ENCODE data around the gene METTL6. TPM values are rescaled to one million over a fixed set of nuclear protein-coding genes. Genes with fewer than 3 reads are reported as not detected.
A peak's percentile ranks its signal among the peaks of the same experiment; 100 is the strongest.
"Not testable (repeated sequence)": the region's sequence is repeated elsewhere in the genome, so short reads cannot be mapped to it uniquely, and the experiment has no call there.

The METTL6 gene
- total RNA-seq, 1 donor from 2014 or later = 13.0 TPM

- TF ChIP-seq CTCF (conservative IDR thresholded peaks at IDR 0.05; ENCODE audit: low read depth, low read length) = peak; percentile 71
- DNase-seq (ENCODE audit: low read depth) = no peak
- no peak overlapping the region for H3K4me3 ChIP-seq (ENCODE audit: low read depth, low read length)
These were observed 21.8 kb downstream of the METTL6 start for GRCh38 chr3:15405448-15406050.

- TF ChIP-seq CTCF (conservative IDR thresholded peaks at IDR 0.05; ENCODE audit: low read depth, low read length) = no peak
- no peak for DNase-seq (ENCODE audit: low read depth)
- no peak overlapping the region for H3K4me3 ChIP-seq (ENCODE audit: low read depth, low read length)
These were observed 22.6 kb downstream of the METTL6 start for GRCh38 chr3:15404767-15405166.

- TF ChIP-seq CTCF (conservative IDR thresholded peaks at IDR 0.05; ENCODE audit: low read depth, low read length) = no peak
- no peak overlapping the region for H3K4me3 ChIP-seq (ENCODE audit: low read depth, low read length)
- DNase-seq (ENCODE audit: low read depth) = no peak
These were observed 23.4 kb downstream of the METTL6 start for GRCh38 chr3:15403965-15404364.

GRCh38 chr3:15403495-15403894, 23.8 kb downstream of the METTL6 start:
- DNase-seq (ENCODE audit: low read depth) = no peak
- H3K4me3 ChIP-seq (ENCODE audit: low read depth, low read length) = no peak overlapping the region
- TF ChIP-seq CTCF (conservative IDR thresholded peaks at IDR 0.05; ENCODE audit: low read depth, low read length) = no peak

GRCh38 chr3:15401936-15402335, 25.4 kb downstream of the METTL6 start:
- no peak for DNase-seq (ENCODE audit: low read depth)
- TF ChIP-seq CTCF (conservative IDR thresholded peaks at IDR 0.05; ENCODE audit: low read depth, low read length) = no peak

GRCh38 chr3:15399970-15400369, 27.4 kb downstream of the METTL6 start:
- no peak for DNase-seq (ENCODE audit: low read depth)
- TF ChIP-seq CTCF (conservative IDR thresholded peaks at IDR 0.05; ENCODE audit: low read depth, low read length) = no peak
- no peak overlapping the region for H3K4me3 ChIP-seq (ENCODE audit: low read depth, low read length)

More at GRCh38 chr3:15401936-15402335, 25.4 kb downstream of the METTL6 start:
- no peak overlapping the region for H3K4me3 ChIP-seq (ENCODE audit: low read depth, low read length)

GRCh38 chr3:15398731-15399133, 28.6 kb downstream of the METTL6 start:
- DNase-seq (ENCODE audit: low read depth) = not testable (repeated sequence)

GRCh38 chr3:15393252-15393651, 34.1 kb downstream of the METTL6 start:
- H3K4me3 ChIP-seq (ENCODE audit: low read depth, low read length); DNase-seq (ENCODE audit: low read depth): not testable (repeated sequence)

More at GRCh38 chr3:15398731-15399133, 28.6 kb downstream of the METTL6 start:
- not testable (repeated sequence) for H3K4me3 ChIP-seq (ENCODE audit: low read depth, low read length)

Measured in epithelial cell of proximal tubule (primary cell).